Uterus (tissue), 4 donors: Measurements from ENCODE around the gene LYST. TPM values are rescaled to one million over a fixed set of nuclear protein-coding genes. Genes with fewer than 3 reads are reported as not detected.

Source experiments
- DNase-seq, 2 donors: peaks; one replicate each; pipeline ENCODE4 v3.0.0-alpha.2; 2019 to 2020
- H3K27ac ChIP-seq, 2 donors: fragments of 200-600 bp; sonication (generic); 1 replicate in 1 of 2; 2 replicates in 1 of 2; pipeline ENCODE4 v1.5.1; 2016 to 2018
- H3K27me3 ChIP-seq, 2 donors: fragments of 200-600 bp; sonication (generic); one replicate each; pipeline ENCODE4 v1.5.1; 2018 to 2019; ENCODE audit warnings: control low read depth in 1 of 2
- H3K36me3 ChIP-seq, 2 donors: fragments of 200-600 bp; sonication (generic); one replicate each; pipeline ENCODE4 v1.5.1; 2019; ENCODE audit warnings: control low read depth in 1 of 2
- H3K4me1 ChIP-seq, 2 donors: fragments of 200-600 bp; sonication (generic); one replicate each; pipeline ENCODE4 v1.5.1; 2018 to 2019; ENCODE audit warnings: control low read depth in 1 of 2
- H3K4me3 ChIP-seq, 2 donors: fragments of 200-600 bp; sonication (generic); 1 replicate in 1 of 2; 2 replicates in 1 of 2; pipeline ENCODE4 v1.5.1; 2018 to 2019; ENCODE audit warnings: mild to moderate bottlenecking in 1 of 2
- H3K9me3 ChIP-seq, 2 donors: fragments of 200-600 bp; sonication (generic); one replicate each; pipeline ENCODE4 v1.5.1; 2019; ENCODE audit warnings: control low read depth in 1 of 2
- CTCF ChIP-seq, 4 experiments: fragments of 200-600 bp in 2 of 4; fragments of 450-650 bp in 2 of 4; sonication (generic) in 2 of 4; IDR thresholded peaks; one replicate each; pipeline ENCODE4 v1.5.1; 2016 to 2019; ENCODE audit warnings: antibody characterized with exemption in 4 of 4, mild to moderate bottlenecking in 2 of 4, moderate library complexity in 1 of 4
- POLR2A ChIP-seq, 2 donors: fragments of 450-650 bp; IDR thresholded peaks; one replicate each; pipeline ENCODE4 v1.6.1; 2016; ENCODE audit warnings: antibody characterized with exemption in 2 of 2, mild to moderate bottlenecking in 1 of 2, moderate library complexity in 1 of 2
- intact Hi-C: fragments of 100-400 bp; cut with DNase I; formaldehyde crosslinking; loops from one replicate; pipeline ENCODE4 v1.15.1; 2023; ENCODE audit warnings: low total_unique reads
- total RNA-seq, 4 donors: library from RNA; depleted of rRNA in 3 of 4; stranded (reverse); fragments of >200 nt in 3 of 4; gene quantifications; one replicate each; pipeline versions ENCODE4 v1.1.0 to v1.2.4, GENCODE V29; 2014 to 2023
- donor health status: DM: yes; HTN: yes; CAD: no.

Gene LYST
- total RNA-seq, 4 donors from 2014 or later, result 25.6 to 68.2 (median 32.9) TPM

- no peaks in the 10 kb centered on the region for H3K36me3 ChIP-seq
- TF ChIP-seq CTCF (IDR thresholded peaks at IDR 0.05) (no peak), POLR2A (IDR thresholded peaks at IDR 0.05) (no peak)
Observed at GRCh38 chr1:235720544-235720943, 146.2 kb downstream of the LYST start.

GRCh38 chr1:235714205-235714897 lies 152.4 kb downstream of the LYST start:
- H3K27ac ChIP-seq, result no peak overlapping the region
- intact Hi-C loops, result no loop called here
- H3K27me3 ChIP-seq, result no peaks in the 10 kb centered on the region
- H3K36me3 ChIP-seq, result no peaks in the 10 kb centered on the region
- TF ChIP-seq POLR2A (IDR thresholded peaks at IDR 0.05) (no peak), CTCF (IDR thresholded peaks at IDR 0.05) (no peak)
- H3K4me3 ChIP-seq, result no peak overlapping the region
- no peak for DNase-seq
- no peaks in the 10 kb centered on the region for H3K9me3 ChIP-seq
- H3K4me1 ChIP-seq, result no peaks in the 10 kb centered on the region

More at GRCh38 chr1:235720544-235720943, 146.2 kb downstream of the LYST start:
- no peak overlapping the region for H3K27ac ChIP-seq
- H3K4me3 ChIP-seq, result no peak overlapping the region
- no peaks in the 10 kb centered on the region for H3K4me1 ChIP-seq
- H3K9me3 ChIP-seq, result no peaks in the 10 kb centered on the region
- DNase-seq, result no peak
- H3K27me3 ChIP-seq, result no peaks in the 10 kb centered on the region
- intact Hi-C loops, result no loop called here

- no peaks in the 10 kb centered on the region for H3K27me3 ChIP-seq
- TF ChIP-seq POLR2A (IDR thresholded peaks at IDR 0.05), result no peak
- TF ChIP-seq CTCF (IDR thresholded peaks at IDR 0.05), result no peak
- intact Hi-C loops, result no loop called here
- H3K9me3 ChIP-seq, result no peaks in the 10 kb centered on the region
- no peak overlapping the region for H3K4me3 ChIP-seq
- H3K36me3 ChIP-seq, result no peaks in the 10 kb centered on the region
- no peak for DNase-seq
- H3K27ac ChIP-seq, result no peak overlapping the region
- H3K4me1 ChIP-seq, result no peaks in the 10 kb centered on the region
Observed at GRCh38 chr1:235712812-235713211, 153.9 kb downstream of the LYST start.

GRCh38 chr1:235710687-235711086 lies 156.0 kb downstream of the LYST start:
- H3K4me1 ChIP-seq, result no peaks in the 10 kb centered on the region
- H3K4me3 ChIP-seq, result no peak overlapping the region
- DNase-seq, result no peak
- H3K9me3 ChIP-seq, result no peaks in the 10 kb centered on the region
- H3K27ac ChIP-seq, result no peak overlapping the region
- TF ChIP-seq CTCF (IDR thresholded peaks at IDR 0.05), result no peak
- TF ChIP-seq POLR2A (IDR thresholded peaks at IDR 0.05), result no peak
- no peaks in the 10 kb centered on the region for H3K36me3 ChIP-seq
- intact Hi-C loops, result no loop called here
- H3K27me3 ChIP-seq, result no peaks in the 10 kb centered on the region

GRCh38 chr1:235709018-235709417 lies 157.7 kb downstream of the LYST start:
- Histone ChIP-seq H3K9me3 (no peaks in the 10 kb centered on the region), H3K27ac (no peak overlapping the region), H3K36me3 (no peaks in the 10 kb centered on the region), H3K27me3 (no peaks in the 10 kb centered on the region), H3K4me1 (no peaks in the 10 kb centered on the region), H3K4me3 (no peak overlapping the region)
- DNase-seq, result no peak
- TF ChIP-seq POLR2A (IDR thresholded peaks at IDR 0.05) (no peak), CTCF (IDR thresholded peaks at IDR 0.05) (no peak)
- intact Hi-C loops, result no loop called here
